DOHH2 (cell line): ENCODE data around the gene TRIP11.

Source experiments
- H3F3A ChIP-seq: fragments of 200-600 bp; sonication (generic), shearing (Covaris generic); 2 replicates; pipeline ENCODE4 v1.6.0; 2016; ENCODE audit warnings: antibody characterized with exemption, mild to moderate bottlenecking; ENCODE audit not compliant: control insufficient read depth, insufficient read depth
- H3K27ac ChIP-seq: fragments of 200-600 bp; sonication (generic); 2 replicates; pipeline ENCODE4 v1.5.1; 2014; ENCODE audit warnings: low read depth, mild to moderate bottlenecking, low read length, moderate library complexity
- H3K27me3 ChIP-seq: fragments of 200-600 bp; sonication (generic); 2 replicates; pipeline ENCODE4 v1.6.1; 2014; ENCODE audit warnings: mild to moderate bottlenecking, low read length, mixed read lengths; ENCODE audit not compliant: control insufficient read depth
- H3K36me3 ChIP-seq: fragments of 200-600 bp; sonication (generic); 2 replicates; pipeline ENCODE4 v1.6.1; 2014; ENCODE audit warnings: mild to moderate bottlenecking, low read length, moderate library complexity, mixed read lengths; ENCODE audit not compliant: control insufficient read depth
- H3K4me1 ChIP-seq: fragments of 200-600 bp; sonication (generic); 2 replicates; pipeline ENCODE4 v1.6.1; 2014; ENCODE audit warnings: mild to moderate bottlenecking, low read length, mixed read lengths; ENCODE audit not compliant: control insufficient read depth
- H3K4me2 ChIP-seq: fragments of 200-600 bp; sonication (generic); 2 replicates; pipeline ENCODE4 v1.6.0; 2014; ENCODE audit warnings: mild to moderate bottlenecking, low read length, moderate library complexity
- H3K4me3 ChIP-seq: fragments of 200-600 bp; sonication (generic); 2 replicates; pipeline ENCODE4 v1.5.1; 2014; ENCODE audit warnings: mild to moderate bottlenecking, low read length, mixed read lengths
- H3K79me2 ChIP-seq: fragments of 200-600 bp; sonication (generic); 2 replicates; pipeline ENCODE4 v1.6.1; 2014; ENCODE audit warnings: mild to moderate bottlenecking, low read length, mixed read lengths; ENCODE audit not compliant: control insufficient read depth
- H3K9me2 ChIP-seq: fragments of 200-600 bp; sonication (generic); replicated peaks from 2 replicates; pipeline ENCODE4 v1.6.1; 2014; ENCODE audit warnings: mild to moderate bottlenecking, low read length, mixed read lengths; ENCODE audit not compliant: control insufficient read depth
- H3K9me3 ChIP-seq: fragments of 200-600 bp; sonication (generic); 2 replicates; pipeline ENCODE4 v1.6.1; 2014; ENCODE audit warnings: antibody characterized with exemption, low read length, mixed read lengths; ENCODE audit not compliant: control insufficient read depth, insufficient read depth
- H4K20me1 ChIP-seq: fragments of 200-600 bp; sonication (generic); 2 replicates; pipeline ENCODE4 v1.6.0; 2014; ENCODE audit warnings: low read depth, mild to moderate bottlenecking, antibody characterized with exemption, low read length, moderate library complexity; ENCODE audit not compliant: control insufficient read depth, insufficient read depth
- CTCF ChIP-seq: fragments of 200-600 bp; sonication (generic); IDR thresholded peaks from one replicate; pipeline ENCODE4 v1.5.1; 2014; ENCODE audit warnings: antibody characterized with exemption, mild to moderate bottlenecking, low read depth, low read length; ENCODE audit not compliant: poor library complexity, severe bottlenecking
- EZH2phosphoT487 ChIP-seq: fragments of 200-600 bp; sonication (generic); IDR thresholded peaks from 2 replicates; pipeline ENCODE4 v1.6.1; 2017; ENCODE audit warnings: borderline replicate concordance, mild to moderate bottlenecking, antibody characterized with exemption, low read length, moderate library complexity, mixed read lengths

Gene TRIP11

GRCh38 chr14:91957876-91958313 lies 82.0 kb downstream of the TRIP11 start:
- no peaks in the 10 kb centered on the region for H3K4me1 ChIP-seq
- no peaks in the 10 kb centered on the region for H3K9me3 ChIP-seq
- H3K4me3 ChIP-seq, result no peak overlapping the region
- 0 out of 2 replicates have a peak, but pooled peaks cover 3% of the 10 kb centered on the region for H3K27me3 ChIP-seq
- TF ChIP-seq CTCF, result no peak
- TF ChIP-seq EZH2phosphoT487, result no peak
- H3F3A ChIP-seq, result no peaks in the 10 kb centered on the region
- no peaks in the 10 kb centered on the region for H4K20me1 ChIP-seq
- no peak overlapping the region for H3K27ac ChIP-seq
- no peaks in the 10 kb centered on the region for H3K36me3 ChIP-seq
- H3K9me2 ChIP-seq, result no peaks in the 10 kb centered on the region
- no peak overlapping the region for H3K4me2 ChIP-seq
- H3K79me2 ChIP-seq, result no peaks in the 10 kb centered on the region

GRCh38 chr14:91956616-91957015 lies 83.2 kb downstream of the TRIP11 start:
- Histone ChIP-seq H3K79me2 (no peaks in the 10 kb centered on the region), H3F3A (no peaks in the 10 kb centered on the region), H3K27ac (no peak overlapping the region), H3K4me3 (no peak overlapping the region), H3K4me2 (no peak overlapping the region), H3K9me2 (no peaks in the 10 kb centered on the region), H3K9me3 (no peaks in the 10 kb centered on the region), H3K27me3 (0 out of 2 replicates have a peak, but pooled peaks cover 3% of the 10 kb centered on the region), H3K36me3 (no peaks in the 10 kb centered on the region), H4K20me1 (no peaks in the 10 kb centered on the region), H3K4me1 (no peaks in the 10 kb centered on the region)
- no peak for TF ChIP-seq EZH2phosphoT487
- no peak for TF ChIP-seq CTCF

GRCh38 chr14:91955168-91955567 lies 84.7 kb downstream of the TRIP11 start:
- Histone ChIP-seq H3K36me3 (no peaks in the 10 kb centered on the region), H3K4me2 (no peak overlapping the region), H3K27me3 (0 out of 2 replicates have a peak, but pooled peaks cover 3% of the 10 kb centered on the region), H3K9me2 (no peaks in the 10 kb centered on the region), H3K9me3 (no peaks in the 10 kb centered on the region), H4K20me1 (no peaks in the 10 kb centered on the region), H3K4me1 (no peaks in the 10 kb centered on the region), H3F3A (no peaks in the 10 kb centered on the region), H3K79me2 (no peaks in the 10 kb centered on the region), H3K4me3 (no peak overlapping the region), H3K27ac (no peak overlapping the region)
- TF ChIP-seq CTCF (no peak), EZH2phosphoT487 (no peak)
